ENCODE results near the gene LYSET.
"Not testable (repeated sequence)": the region's sequence is repeated elsewhere in the genome, so short reads cannot be mapped to it uniquely, and the experiment has no call there.

LYSET gene

DNA sequence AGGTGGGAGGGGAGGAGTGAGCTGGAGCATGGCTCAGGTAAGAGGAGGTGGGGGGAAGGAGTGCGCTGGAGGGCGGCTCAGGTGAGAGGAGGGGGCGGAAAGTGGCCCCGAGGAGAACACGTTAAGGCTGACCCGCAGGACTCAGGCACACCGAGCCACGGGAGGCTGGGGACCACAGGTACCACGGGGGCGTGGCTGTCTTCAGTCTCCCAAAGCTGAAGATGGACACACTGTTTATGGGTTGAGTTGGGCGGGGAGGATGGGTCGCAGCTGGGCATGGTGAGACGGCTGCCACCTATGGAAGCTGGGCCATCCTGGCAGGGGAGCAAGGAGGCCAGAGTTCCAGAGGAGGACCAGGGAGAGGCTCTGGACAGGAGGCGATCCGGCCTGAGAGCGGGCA, 45.4 kb downstream of the LYSET start:
- no peak for DNase-seq

DNA sequence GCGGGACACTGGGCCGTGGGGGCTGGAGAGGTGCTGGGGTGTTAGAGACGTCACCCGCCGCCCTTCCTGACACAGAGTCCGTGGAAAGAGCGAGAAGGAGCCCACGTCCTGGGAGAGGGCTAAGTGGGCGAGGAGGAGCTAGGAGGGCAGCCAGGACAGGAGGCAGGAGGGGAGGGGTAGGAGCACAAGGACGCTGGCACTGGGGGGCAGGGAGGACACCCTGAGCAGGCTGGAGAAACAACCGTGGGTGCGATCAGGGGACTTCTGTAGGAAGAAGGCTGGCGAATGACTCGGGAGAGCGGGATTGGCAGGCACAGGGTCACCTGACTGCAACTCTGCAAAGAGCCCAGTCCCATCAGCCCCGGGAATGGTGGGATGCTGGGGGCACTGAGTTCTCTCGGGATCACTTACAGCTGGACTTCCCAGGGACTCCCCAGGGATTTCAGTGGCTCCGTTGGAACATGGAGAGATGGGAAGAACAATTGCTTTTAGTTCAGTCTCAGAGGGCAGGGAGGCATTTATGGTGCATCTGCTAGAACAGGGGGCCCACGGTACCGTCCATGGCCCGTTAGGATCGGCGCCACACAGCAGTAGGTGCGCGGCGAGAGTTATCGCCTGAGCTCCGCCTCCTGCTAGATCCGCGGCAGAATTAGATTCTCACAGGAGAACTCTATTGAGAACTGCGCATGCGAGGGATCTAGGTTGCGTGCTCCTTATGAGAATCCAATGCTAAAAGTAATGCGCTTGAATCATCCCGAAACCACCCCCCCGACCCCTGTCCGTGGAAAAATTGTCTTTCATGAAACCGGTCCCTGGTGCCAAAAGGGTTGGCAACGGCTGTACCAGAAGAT, 46.2 kb downstream of the LYSET start:
- no peak for DNase-seq

DNA sequence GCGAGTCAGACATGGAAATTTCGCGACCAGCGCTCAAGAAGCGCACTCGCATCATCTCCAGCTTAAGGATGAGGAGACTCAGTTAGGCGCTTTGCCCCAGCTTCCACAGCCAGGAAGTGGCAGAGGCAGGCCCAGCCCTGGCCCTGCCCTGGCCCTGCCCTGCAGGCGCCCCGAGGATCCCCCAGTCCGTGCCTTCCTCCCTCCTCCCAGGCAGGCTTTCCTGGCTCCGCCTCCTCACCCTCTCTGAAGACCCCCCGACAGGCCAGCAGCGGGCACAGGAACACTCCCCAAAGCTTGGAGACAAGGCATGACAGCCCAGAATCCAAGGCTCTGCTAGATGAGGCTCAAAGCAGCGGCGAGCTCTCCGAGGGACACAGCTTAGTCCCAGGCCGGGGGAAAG, 47.0 kb downstream of the LYSET start:
- no peak for DNase-seq

DNA sequence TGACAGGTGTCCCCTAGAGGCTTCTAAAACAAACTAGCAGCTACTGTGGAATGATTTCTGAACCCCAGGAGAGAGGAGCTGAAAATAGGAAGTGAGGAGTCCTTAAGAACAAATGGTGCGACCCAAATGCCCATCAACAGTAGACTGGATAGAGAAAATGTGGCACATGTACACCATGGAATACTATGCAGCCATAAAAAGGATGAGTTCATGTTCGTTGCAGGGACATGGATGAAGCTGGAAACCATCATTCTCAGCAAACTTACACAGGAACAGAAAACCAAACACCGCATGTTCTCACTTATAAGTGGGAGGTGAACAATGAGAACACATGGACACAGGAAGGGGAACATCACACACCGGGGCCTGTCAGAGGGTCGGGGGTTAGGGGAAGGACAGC, 48.0 kb downstream of the LYSET start:
- DNase-seq, result not testable (repeated sequence)

DNA sequence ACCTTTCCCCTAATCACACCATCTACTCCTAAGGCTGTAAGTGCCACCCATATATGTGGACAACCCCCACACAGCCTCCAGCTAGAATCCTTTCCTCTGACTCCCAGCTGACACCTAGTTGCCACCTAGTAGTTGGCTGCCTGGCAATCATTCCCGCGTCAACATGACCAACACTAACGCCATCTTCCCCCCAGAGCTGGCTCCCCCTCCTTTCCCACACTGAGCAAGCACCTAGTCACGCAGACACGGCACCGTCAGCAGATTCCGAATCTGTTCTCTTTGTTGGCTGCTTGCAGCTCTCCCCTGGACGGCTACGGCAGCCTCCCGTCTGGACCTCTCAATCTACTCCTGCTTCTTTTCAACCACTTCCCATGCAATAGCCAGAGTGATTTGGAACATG, 49.7 kb downstream of the LYSET start:
- DNase-seq, result no peak

All from stimulated activated naive CD4-positive, alpha-beta T cell (primary cell).